GM18517 (cell line): ENCODE data around the gene ADGRV1.
A peak's percentile ranks its signal among the peaks of the same experiment; 100 is the strongest.

ENCODE experiments used
- ATAC-seq: cut with Tn5 transposase; IDR thresholded peaks from one replicate; pipeline ENCODE4 v1.9.1; 2021; ENCODE audit warnings: mild to moderate bottlenecking, moderate library complexity; ENCODE audit not compliant: unreplicated experiment

ADGRV1 gene

DNA sequence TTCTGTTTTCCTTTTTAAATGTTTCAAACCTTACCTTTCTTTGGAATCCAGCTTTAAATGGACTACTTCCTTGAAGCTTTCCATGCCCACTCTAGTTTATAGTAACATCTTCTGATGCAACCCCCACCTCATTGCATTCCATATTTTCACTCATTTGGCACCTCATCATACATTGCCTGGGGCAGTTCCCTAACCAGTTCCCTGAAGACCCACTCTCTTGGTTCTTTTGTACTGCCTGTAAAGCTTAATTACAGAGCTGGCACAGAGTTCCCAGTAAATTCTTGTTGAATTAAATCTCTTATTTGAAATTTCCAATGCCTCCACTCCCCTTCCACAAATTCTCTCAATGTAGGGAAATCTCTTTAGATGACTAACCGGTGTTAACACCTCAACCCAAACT is 567.3 kb downstream of the ADGRV1 start:
- no peak for ATAC-seq

DNA sequence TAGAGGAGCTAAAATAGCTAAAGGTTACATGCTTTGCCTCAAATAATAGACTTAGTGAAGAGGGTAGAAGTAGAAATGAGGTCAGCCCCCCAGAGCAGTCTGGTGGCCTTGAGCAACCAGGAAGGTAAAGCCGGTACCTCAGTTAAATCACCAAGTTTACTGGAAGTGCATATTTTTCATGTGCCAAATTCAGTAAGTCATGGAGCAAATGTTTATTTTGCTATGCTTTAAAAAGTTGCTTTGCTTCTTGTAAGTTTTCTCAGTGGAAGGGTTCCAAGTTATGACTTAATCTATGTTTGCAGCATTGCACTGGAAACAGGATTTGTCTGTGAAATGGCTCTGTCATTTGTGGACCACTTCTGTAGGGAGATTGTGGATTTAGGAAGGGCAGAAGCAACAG is 567.9 kb downstream of the ADGRV1 start:
- ATAC-seq, result no peak

DNA sequence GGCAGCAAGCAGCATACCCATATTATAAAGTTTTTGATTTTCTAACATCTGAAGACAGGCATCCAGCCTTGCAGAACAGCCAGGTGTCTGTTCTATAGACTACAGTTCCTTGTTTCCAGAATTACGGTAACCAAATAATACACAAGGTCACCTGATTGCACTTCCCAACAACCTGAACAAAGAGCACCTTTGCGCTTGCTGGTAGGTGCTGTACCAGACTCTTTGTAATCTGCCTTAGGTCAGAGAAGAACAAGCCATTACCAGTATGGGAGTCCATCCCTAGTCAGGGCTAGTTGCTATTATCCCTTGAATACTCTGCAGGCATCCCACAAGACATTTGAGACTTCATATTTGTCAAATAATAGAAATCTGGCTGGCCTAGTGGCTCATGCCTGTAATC is 568.3 kb downstream of the ADGRV1 start:
- ATAC-seq, result no peak

DNA sequence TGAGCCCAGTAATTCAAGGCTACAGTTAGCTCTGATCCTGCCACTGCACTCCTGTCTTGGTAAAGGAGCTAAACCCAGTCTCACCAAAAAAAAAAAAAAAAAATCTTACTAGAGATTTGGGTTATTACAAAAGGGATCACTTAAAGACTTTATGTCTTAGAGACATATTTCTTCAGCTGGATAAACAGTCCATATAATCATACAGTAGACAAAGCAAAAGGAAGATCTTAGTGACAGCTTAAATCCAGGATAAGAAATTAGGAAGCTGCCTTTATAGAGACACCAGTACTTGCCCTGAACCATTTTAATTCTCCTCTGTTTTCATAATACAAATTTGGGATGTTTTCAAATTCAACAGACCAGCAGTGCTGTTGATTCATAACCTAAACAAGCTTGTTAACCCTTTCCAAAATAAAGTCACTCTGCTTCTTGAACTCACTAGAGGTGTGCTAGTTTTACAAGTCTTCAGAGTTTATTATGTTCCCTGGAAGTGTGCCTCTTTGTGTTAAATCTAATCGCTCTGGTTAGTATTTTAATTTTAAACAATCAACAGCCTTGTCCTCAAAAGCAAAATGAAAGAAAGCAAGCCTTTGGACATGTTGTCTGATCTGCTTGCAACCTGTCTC is 569.0 kb downstream of the ADGRV1 start:
- ATAC-seq, result no peak

DNA sequence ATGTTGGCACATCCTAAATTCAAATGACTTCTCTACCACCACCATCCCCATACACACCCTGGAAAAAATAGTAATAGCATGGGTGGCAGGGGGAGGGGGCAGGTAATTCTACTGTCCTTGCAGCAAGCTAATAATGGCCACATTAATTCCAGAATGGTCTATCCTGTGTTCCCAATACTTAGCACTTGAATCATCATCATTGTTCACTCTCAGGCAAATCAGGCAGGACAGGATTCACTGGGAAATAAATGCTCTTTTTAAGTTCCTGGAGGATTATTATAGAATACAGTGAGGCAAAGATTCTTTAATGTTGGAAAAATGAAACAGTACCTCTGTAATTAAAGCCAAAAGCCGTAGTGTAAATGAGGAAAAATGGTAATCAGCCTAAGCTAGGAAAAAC is 570.0 kb downstream of the ADGRV1 start:
- ATAC-seq, result no peak

DNA sequence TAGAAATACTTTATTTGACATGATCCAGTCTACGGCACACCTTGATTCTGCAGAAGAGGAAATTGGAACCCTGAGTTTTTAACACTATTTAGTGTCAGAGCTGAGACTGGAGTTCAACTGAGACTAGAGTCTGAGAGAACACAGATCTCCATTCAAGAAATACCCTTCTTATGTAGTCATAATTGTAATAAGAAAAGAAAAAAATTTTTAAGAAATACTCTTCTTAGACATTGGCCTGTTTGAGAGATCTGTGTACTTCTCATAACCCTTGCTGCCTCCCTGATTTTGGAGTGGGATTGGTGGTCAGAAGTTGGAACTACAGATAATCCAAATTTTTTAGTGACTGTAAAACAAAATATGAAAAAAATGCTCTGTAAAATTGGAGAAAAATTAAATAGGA is 571.2 kb downstream of the ADGRV1 start:
- no peak for ATAC-seq

DNA sequence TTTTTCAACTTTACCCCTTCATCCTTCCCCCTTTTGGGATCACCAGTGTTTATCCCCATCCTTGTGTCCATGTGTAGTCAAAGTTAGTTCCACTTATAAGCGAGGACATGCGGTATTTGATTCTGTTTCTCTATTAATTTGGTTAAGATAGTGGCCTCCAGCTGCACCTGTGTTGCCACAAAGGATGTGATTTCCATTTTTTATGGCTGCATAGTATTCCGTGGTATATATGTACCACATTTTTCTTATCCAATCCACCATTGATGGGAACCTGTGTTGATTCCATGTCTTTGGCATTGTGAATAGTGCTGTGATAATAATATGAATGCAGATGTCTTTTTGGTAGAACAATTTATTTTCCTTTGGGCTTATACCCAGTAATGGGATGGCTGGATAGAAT is 572.2 kb downstream of the ADGRV1 start:
- ATAC-seq, result no peak

DNA sequence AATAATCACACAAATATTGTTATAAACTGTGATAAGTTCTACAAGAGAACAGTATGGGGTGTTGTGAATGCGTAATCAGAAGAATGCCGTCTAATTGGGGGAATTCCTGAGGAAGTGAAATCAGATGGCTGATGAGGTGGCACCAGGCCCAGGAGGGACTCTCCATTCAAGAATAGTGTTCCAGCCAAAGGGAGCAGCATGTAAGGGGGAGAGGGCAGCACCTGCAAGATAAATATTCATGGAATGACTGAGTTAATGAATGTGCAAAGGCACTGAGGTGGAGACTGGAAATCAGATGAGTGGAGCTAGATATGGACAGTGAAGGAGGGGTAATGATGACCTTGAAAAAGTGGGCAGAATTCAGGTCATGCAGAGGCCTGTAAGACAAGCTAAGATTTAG is 574.0 kb downstream of the ADGRV1 start:
- peak; percentile 66 for ATAC-seq

DNA sequence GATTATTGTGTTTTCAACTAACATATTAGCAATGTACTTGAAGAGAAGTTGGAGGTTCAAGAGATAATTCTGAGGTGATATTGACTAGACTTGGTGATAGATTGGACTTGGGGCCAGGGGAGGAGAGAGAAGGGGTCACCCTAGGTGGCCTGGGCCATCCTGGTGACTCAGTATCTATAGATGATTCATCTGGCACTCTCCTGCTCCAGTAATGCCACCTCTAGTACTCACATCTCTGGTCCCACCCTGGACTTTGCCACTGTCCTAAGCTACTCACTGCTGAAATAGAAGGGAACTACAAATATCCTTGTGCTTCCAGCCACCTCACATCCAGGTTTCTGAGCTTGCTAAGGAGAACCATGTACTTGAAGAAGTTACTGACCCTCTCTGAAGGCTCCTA is 574.6 kb downstream of the ADGRV1 start:
- no peak for ATAC-seq

DNA sequence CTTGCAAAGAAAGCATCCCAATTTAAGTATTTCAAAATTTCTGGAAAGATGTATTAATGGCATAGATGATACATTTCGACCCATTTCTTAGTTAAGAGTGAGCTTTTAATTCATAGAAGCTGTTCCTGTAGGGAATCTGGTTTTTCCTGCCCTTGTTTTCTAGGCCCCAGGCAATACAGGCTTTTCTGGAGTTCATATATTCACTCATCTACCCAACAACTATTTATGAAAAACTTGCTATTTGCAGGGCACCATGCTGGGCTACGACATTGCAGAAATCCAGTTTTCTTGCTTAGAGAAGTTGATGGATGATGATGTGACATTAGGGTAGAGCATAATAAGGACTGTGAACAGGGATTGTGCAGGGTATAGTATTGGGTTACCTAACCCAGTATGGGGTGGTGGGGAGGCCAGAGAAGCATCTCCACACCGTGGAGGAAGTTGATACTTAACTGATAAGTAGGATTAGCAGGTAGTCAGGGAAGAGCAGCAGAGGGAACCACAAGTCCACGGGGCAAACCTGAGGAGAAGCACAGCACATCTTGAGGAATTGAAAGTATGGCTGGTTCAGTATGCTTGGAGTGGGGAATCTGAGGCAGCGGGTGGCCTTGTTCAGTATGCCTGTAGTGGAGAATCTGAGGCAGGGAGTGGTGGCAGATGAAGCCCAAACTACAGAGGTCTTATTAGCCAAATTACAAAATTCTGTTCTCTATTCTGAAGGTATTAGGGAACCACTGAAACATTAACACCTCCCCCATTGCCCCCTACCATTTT is 577.1 kb downstream of the ADGRV1 start:
- ATAC-seq, result no peak

DNA sequence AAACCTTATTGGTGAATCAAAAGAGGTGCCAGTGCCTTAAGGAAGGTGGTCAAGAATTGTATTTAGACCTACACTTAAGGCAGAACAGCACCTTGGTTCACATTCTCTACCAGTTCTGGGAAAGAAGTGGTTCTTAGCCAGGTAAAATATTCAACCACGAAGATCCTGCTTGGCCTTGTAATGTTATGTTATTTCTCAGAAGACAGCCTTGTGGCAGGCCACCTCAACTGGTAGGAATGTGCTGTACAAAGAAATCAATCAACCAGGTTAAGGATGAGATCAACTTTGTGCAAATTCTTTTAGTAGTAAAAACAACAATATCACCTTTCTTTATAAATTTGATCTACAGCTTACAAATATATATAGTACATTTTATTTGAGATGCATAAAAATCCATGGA is 577.7 kb downstream of the ADGRV1 start:
- ATAC-seq, result no peak

DNA sequence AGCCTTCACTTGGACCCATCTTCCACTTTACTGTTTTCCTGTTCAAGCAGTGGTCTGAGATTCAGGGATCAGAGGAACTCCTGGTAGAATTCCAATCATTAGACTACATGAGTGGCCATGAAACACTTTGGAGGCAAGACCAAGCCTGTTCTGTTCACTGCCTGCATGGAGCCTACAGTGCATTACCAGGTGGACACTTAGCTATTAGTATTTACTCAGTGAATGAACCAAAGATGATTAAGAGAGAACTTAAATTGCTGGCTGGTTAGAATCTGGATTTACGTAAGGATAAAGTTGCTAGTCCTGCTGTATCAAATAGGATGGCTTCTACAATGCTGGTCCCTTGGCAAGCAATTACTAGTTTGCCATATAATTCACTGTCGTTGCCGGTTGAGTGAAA is 579.0 kb downstream of the ADGRV1 start:
- ATAC-seq, result no peak

DNA sequence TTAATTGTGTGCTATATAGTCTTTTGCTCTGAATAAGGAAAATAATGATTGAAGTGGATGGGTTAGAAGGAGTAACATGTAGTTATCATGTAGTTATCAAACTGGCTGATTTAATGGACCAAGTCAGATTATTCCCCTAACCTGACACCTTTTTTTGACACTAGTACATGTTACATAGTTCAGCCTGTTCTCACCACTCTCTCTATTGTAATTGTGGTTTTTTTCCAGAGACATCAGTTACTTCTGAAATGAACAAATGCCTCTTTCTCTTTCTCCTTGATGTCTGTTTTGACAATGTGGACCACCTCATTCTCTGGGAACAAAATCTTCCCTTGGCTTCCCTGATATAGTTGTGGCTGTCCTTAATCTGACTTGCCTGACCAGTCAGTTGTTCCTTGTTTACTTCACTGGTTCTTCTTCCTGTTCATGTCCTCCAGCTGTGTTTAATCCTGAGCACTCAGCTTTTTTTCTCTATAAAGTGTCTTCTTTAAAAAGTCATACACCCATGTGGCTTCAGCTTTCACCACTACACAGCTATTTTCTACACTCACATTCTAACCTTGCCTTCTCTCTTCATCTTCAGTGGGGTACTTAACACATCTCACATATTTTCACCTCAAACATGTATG is 581.1 kb downstream of the ADGRV1 start:
- ATAC-seq, result no peak

DNA sequence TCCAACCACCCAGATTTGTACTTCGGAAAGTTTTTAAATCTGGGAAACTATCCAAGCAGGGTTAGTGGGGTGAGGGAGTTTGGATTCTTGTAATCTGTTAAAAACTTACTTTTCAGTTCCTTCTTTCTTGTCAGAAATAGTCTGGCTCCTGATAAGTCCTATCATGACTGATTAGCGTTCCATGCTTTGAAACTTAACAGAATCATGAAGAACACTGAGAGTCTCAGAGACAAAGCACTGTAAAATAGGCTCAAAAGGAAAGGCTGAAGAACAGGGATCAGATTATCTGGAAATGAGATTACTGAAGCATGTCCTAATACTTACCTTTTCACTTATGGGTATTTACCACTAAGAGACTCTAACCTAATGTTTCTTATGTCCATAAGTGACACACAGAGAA is 582.1 kb downstream of the ADGRV1 start:
- no peak for ATAC-seq

DNA sequence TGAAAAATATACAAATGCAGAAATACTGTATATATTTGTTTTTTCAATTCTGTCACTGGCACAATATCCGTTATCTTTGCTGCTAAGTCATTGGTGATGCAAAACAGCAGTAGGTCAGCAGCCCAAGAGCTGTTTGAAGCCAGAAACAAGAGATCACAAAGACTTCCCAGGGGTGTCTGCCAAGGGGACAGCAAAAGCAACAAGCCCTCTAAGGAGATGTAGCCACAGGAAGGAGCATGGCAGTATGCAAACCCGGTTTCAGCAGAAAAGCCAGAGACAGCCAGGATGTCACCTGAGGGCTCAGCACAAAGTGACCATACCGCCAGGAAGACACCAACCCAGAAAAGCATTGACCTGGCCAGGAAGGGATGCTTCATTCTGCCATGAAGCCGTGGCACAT is 583.0 kb downstream of the ADGRV1 start:
- no peak for ATAC-seq

DNA sequence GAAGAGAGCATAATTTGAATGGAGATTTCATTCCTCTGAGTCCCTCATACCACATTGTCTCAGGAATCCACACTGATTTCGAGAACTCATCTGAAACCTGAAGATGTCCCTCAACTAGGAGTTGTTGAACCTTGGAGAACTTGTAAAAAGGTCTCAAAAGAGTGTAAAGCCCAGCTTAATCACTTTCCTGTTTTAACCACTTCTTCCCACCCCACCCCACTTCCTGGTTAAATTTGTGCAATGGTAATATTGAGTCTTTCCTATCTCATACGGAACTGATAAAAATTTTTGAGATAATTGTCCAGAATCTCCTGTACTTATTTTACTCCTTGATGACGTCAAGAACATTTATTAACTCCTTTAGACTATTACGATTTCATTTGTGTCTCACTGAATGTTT is 583.8 kb downstream of the ADGRV1 start:
- no peak for ATAC-seq

DNA sequence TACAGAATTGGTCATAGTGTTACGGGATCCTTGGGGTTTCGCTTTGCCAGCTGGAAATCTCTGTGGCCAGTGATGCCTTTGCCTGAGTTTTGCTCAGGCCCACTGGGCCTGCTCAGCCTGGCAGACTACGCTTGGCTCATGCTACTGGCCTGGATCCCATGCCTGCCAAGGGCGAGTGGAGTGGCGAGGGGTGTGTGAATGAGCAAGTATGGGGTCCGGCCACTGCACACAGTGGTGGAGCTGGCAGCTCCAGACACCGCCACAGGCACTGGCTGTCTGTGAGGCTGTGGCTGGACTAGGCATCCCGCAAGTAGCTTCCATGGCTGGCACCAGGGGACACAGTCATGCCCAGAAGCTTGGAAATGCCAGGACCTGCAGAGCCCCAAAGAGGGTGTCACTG is 584.2 kb downstream of the ADGRV1 start:
- no peak for ATAC-seq

DNA sequence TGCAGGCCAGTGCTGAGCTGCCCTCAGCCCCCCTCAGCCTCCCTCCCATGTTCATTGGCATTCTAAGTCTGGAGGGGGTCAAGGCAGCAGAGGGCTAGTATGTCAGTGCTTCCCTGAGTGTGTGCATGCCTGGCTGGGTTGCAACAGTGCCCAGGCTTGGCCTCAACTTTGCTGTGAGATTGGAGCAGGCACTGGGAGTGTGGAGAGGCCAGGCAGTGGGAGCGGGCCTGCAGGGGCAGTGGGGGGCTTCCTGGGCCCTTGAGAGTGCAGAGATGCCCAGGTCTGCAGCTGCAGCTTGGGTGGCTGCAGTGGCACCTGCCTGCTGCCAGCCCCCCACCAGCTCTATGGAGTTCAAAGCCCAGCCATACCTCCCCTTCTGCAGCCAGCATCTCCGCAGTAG is 585.2 kb downstream of the ADGRV1 start:
- ATAC-seq, result no peak

DNA sequence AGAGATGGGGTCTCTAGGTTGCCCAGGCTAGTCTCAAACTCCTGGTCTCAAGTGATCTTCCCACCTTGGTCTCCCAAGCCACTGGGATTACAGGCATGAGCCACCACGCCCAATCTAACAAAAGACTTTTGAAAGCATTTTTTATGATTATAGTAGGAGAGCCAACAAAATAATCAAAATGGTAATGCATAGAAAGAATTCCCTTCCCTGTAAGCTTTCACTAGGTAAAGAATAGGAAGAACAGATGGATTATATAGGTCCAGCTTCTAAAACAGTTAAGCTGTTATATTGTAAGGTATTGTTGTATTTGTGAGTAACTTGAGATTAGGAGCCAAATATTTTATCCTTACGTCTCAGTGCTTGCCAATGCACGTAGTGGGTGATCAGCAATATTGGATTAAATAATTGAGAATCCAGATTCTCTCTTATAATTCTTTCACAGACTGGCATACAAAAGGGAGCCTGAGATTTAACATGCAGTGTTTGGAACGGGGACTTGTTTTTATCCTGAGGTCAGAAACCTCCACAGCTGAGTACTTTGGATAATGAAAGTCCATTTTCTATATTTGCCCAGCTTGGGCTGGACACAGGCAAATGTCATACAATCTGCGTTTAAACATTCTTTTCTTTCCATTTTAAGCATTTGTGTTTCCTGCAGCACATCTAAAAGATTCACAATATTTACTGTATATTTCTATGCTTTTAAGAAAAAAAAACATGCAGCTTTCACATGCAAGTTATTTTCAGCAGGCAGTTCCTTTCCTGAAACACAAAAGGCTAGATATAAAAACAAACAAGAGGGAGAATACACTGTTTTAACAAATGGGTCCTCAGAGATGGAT is 586.1 kb downstream of the ADGRV1 start:
- ATAC-seq, result no peak

DNA sequence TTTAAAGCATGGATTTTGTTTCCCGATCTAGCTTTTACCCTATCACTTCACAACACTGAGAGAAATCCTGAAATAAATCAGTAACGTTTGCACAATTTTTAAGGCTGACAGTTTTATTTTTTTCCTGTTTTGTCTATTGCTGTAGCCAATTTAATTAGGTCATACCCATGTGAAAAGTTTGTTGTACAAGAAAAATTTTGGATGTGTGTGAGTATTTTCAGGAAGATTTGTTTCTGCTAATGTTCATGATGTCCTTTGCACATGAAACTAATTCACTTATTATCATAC is 586.7 kb downstream of the ADGRV1 start:
- ATAC-seq, result no peak

DNA sequence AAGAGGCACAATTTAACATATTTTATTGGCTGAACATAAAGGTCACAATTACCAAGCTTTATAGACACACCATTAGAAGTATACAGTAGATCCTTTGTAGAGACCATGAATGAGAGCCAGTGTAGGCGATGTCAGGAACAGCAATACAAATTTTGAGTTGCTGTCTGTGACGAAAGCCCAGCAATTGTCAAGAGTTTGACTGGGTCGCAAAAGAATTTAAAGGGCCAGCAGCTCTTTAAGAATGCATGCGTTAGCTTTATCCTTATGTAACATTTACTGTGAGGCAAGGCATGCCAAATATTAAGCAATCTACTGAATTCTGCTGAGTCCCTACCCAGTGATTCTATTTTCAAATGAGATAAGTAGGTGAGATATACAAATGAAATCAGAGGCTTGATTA is 587.6 kb downstream of the ADGRV1 start:
- no peak for ATAC-seq
